OCI-M2 (cell line): ENCODE data around the gene PLCH1.

Source experiments
- DNase-seq: peaks from one replicate; lab custom pipeline; 2025; ENCODE audit not compliant: unreplicated experiment; lab: John Stamatoyannopoulos, UW

Gene PLCH1

DNA sequence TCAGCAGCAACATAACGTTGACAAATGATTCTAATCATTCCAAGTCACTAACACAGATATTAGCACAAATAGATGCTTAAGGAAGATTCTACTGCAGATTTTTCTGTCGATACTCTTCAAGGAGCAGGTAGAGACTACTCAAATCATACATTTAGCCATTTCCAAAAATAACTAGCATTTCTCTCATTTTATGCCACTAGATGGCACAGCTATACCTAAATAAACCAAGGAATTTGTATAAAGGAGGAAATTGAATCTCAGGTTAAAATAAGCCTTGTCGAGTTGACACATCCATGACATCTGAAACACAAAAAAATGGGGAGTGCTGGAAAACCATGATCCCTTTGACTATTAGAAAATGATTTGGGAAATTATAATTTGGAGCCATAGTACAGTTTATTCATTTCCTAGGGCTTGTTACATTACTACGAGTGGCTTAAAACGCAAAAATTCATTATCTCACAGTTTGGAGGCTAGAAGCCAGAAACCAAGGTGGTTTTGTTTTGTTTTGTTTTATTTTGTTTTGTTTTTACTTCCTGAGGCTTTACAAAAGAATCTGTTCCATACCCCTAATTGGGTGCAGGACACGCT lies 391.9 kb downstream of the PLCH1 start:
- DNase-seq, result no peak

DNA sequence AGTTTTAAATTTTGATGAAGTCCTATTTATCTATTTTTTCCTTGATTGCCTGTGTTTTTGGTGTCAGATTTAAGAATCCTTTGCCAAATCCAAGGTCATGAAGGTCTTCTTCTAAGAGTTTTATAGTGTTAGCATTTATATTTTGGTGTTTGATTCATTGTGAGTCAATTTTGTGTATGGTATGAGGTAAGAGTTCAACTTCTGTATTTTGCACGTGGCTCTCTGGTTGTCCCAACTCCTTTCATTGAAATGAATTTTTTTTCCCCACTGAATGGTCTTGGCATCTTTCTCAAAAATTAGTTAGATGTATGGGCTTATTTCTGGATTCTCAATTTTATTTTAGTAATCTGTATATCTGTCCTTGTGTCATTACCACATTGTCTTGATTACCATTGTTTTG lies 394.3 kb downstream of the PLCH1 start:
- DNase-seq, result no peak

DNA sequence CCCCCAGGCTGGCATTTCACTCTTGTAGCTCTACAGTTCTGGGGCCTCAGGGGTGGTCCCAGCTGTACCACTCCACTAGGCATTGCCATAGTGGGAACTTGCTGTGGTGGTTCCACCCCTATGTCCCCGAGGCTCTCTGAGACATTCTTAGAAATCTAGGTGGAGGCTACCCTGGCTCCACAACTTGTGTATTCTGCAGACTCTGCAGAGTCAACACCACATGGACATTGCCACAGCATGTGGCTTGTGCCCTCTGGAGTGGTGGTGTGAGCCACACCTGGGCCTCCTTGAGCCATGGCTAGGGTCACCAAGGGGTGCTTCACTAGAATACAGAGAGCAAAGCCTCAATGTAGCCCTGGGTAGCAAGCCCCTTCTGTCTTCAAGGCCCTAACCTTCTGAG lies 397.0 kb downstream of the PLCH1 start:
- no peak for DNase-seq

DNA sequence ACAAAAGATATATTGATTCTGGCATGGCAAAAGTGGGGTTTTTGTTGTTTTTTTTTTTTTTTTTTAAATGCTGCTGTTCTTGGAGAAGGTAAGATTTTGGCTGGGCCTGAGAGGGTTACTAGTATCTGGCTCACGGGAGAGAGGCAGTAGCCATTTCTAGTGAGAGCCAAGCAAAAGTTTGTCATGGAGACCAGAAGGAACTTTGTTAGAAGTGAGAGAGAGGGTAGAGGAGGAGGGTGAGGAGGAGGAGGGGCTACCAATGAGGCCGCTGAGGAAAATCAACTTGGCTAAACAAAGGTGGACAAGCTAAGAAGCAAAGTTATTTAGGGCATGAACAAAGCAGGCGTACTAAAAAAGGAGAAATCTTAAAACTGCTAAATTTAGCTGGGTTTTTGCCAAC lies 402.5 kb downstream of the PLCH1 start:
- no peak for DNase-seq

DNA sequence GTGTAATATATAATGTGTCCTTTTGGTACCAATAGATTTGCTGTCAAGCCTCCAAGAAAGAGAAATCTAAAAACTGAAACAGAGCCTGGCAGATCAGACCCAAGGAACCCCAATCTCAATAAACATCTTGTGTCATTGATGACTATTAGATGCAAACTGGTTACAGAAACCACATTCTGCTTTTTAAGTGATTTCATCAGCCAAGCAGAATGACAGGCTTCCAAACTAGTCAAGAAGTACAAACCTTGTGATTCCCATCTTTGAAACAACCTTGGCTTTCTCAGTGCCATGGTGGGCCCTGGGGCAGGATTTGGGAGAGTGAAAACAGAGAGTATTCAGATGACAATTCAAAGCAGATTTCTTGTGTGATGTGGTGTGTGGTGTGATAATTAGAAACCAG lies 405.8 kb downstream of the PLCH1 start:
- DNase-seq, result no peak

DNA sequence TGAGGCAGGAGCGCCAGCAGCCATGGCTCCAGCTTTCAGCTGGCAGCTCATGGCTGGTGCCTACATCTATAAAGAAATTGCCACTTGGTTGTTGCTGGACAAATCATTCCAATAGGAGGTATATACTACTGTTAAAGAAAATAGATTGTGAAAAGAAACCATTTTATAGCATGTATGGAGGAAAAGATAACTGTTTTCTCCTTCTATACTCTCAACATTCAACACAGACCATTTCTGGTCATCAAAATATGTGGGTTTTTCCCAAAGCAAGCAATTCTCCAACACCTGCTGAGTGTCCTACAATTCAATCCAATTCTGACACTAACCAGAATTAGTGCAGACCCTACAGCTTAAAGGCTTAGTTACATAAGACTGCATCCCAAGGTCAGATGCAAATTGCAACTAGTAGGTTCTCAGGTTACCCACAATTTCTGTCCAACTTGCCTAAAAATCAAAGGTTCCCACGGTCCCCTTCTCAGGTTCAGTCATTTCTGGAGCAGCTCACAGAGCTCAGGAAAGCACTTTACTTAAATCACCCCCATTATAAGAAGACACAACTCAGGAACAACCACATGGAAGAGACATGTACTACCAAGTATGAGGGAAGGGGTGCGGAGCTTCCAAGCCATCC lies 409.0 kb downstream of the PLCH1 start:
- no peak for DNase-seq

DNA sequence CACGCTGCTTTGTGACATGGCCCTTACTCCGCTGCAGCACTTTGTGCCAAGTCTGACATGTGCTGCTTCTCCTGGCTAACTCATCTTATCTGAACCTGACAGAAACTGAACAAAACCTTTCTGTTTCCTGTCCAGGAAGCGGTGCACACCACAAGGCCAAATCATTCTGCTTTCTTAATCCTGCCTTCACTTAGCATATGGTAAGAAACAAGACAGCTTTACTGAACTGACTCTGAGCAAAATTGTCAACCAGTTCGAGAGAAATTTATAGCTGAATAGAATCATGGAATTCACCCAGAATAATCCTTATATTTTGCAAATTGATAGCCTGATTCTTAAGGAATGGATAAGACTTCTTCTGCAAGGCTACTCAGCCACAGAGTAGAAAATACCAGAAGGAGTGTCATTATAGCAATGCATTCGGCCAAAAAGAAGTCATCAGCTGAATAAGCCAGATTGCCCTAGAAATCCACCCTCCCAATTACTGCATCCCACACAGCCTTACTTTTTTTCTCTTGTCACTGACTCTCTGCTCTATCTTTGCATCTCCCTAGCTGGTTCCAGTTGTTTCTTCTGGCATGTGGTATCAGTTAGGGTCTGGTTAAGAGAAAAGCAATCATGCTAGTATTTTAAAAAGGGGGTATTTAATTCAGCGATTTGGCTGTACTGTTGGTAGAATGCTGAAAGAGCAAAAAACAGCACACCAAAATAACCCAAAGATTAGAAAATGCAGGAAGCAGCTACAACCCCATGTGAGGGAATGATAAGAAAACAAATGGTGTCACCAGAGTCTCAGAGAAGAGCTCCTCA lies 409.8 kb downstream of the PLCH1 start:
- DNase-seq, result peak; percentile 22

DNA sequence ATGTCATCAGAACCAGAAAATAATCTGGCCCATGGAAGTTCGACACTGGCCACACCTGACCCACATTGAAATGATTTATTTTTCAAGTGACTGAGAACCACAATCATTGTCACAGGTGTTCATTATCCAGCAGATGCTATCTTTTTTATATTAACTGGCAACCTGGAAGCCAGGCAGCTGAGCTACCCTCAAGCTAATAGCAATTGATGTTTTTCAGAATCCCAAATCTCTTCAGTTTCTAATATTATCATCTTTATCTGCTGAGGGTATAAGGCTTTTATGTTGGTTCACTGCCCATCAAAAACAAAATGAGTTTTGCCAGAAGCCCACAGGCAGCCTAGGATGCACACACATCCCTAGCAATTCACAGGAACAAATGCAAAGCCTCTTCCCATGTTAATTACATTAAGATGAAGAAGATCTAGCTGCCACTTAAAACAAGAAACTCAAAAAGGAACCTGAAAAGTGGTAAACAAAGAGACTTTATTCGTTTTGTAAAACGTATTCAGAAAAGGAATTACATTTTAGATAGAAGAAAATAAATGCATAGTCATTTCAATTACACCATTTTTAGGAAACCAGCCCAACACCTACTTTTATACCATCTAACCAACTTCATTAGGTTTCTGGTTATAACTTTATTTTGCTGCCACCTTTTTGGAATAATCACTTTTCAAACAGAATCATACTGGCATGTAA lies 410.5 kb downstream of the PLCH1 start:
- DNase-seq, result no peak

DNA sequence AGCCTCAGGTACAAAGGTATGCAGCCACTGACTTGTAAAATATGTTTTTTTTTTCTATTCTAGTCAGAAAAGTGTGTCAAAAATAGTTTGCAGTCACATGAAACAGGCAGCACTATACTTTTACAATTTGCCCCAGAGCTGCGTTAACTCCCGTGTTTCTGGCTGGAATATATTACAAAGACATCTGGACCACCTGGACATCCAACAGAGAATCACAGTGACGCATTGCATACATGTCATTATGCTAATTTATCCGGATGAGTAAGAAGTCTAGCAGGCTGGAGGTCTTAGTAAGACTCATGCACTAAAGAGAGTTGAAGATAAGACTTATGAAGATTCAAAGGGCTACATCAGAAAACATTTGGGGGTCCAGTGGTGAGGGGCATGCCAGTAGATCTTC lies 412.2 kb downstream of the PLCH1 start:
- no peak for DNase-seq

DNA sequence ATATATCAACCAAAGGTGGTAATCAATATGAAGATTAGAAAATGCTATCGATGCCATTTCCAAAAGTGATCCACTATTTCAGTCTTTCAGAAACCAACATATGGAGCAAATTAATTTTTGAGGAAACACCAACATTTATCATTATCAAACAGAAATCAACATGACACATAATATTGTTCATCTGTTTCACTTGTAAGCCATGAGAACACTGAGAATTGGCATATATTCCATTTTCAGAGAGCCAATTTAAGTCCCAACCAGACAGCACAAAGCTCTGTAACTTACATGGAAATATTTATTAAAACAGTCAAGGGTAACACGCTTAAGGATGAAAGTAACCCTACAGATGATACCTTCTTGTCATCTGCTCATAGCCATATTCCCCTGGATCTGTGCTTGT lies 413.8 kb downstream of the PLCH1 start:
- DNase-seq, result no peak

DNA sequence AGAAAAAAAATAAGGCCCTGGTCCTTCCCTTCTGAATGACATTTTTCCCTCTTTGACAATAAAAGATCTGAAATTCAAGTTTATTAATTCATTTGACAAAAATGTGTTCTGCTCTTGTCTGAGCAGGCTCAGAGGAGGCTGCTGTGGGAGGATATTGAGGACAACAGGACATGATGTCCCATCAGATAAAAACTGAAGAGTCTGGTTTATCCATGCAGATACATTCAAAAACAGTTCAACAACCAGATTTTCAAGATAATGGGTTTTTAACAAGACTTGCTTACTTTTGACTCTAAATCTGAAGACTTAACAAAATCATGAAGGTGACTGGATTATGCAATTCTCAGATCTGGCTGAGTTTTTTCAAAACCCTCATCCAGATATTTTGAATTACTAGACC lies 414.5 kb downstream of the PLCH1 start:
- DNase-seq, result no peak

DNA sequence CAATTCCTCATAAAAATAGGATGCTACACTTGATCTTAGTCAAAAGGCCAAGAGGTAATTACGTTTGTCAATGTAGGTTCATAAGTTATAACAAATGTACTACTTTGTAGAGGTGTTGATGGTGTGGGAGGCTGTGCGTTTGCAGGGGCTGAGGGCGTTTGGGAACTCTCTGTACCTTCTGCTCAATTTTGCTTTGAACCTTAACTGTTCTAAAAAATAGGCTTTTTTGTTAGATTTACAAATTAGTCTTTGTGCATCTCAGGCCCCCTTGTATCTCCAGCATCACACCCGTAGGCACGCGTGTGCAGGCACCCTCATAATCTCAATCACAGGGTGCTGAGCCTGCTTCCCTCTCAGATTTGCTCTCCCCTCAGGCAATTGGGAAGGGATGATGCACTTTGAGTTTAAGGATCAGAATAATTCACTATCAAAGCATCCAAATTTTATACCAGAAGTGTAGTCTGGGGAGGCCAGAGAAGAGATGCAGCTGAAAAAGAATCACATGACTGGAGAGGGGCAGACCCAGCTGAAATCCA lies 415.3 kb downstream of the PLCH1 start:
- no peak for DNase-seq

DNA sequence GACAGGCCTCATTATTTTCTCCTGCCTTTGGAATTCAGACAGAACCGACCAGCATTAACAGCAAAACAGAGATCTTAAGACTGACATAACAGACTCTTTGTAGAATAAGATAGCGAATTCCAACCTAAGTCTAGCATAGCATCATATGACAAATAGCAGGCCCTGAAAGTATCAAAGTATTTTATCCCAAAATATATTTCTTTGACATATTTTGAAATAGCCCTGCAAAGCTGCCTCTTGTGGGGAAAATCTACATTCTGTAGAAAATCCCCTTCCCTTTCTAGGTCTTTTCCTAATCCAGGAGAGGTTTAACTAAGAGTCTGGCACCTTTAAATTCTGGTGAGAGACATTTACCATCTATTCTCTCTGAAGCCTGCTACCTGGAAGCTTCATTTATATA lies 417.0 kb downstream of the PLCH1 start:
- no peak for DNase-seq

DNA sequence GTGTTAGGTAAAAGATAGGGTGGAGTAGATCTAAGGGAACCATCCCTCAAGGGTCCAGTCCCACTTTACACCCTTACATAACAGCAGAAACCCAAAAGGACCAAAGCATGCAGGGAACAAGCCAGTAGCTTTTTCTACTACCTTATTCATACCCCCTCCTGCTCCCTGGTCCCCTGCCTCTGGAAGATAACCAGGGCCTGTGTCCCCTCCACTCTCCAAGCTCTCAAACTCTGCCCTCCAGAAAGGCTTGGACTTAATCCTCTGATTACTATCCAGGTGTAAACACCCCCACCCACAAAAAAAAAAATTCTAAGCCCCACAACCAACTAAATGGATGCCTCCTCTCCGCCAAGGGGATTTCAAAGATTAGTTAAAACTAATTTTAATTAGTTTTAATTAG lies 417.4 kb downstream of the PLCH1 start:
- no peak for DNase-seq

DNA sequence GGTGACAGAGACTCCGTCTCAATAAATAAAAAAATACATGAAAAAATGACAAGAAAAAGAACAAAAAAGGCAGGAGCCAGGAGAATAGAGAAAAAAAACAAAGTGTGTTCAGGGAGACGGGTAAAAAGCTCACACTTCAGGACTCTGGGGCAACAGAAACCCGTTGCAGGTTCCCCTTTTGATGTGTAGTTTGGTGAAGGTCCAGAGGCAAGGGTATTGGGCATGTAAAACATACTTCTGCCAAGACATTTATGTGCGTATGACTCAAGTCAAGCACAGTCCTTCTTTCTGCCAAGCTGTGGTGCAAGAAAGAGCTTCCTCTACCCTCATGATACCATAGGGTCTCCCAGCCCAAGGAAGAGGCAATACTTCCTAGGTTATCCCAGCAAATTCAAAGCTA lies 418.0 kb downstream of the PLCH1 start:
- DNase-seq, result no peak

DNA sequence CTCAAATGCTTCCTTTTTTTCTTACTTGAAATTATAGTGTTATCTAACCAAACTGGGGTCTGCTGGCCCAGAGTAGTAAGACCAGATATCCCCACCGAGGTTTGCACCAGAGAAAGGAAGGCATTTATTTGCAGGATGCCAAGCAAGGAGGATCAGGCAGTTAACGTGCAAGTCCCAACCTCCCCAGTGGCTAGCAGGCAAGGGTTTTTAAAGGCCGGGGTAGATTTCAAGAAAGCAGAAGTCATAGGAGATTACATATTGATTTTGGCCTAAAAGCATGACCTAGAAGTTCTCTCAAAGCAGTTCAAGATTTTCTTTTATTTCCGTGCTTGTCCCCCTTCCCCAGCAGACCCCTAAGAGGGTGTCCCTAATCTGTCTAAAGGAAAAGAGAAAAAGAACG lies 418.6 kb downstream of the PLCH1 start:
- no peak for DNase-seq
